Endodermal cell (in vitro differentiated cells): ENCODE results near the gene PPIL3. TPM values are rescaled to one million over a fixed set of nuclear protein-coding genes. Genes with fewer than 3 reads are reported as not detected.

Experiments used
- DNase-seq: peaks from one replicate; pipeline ENCODE4 v3.0.0-alpha.2; 2017
- H3K27ac ChIP-seq: 2 replicates; pipeline ENCODE4 v1.5.1; 2013; ENCODE audit warnings: mild to moderate bottlenecking, low read depth, low read length, moderate library complexity
- H3K27me3 ChIP-seq: 2 replicates; pipeline ENCODE4 v1.6.1; 2013; ENCODE audit warnings: mild to moderate bottlenecking, low read length, moderate library complexity; ENCODE audit not compliant: insufficient read depth, control insufficient read depth, poor library complexity, severe bottlenecking
- H3K36me3 ChIP-seq: 2 replicates; pipeline ENCODE4 v1.7.0; 2013; ENCODE audit warnings: mild to moderate bottlenecking, low read length, moderate library complexity; ENCODE audit not compliant: control insufficient read depth, insufficient read depth
- H3K4me1 ChIP-seq: one replicate; pipeline ENCODE4 v1.7.0; 2013; ENCODE audit warnings: low read length; ENCODE audit not compliant: control insufficient read depth, insufficient read depth
- H3K4me3 ChIP-seq: 2 replicates; pipeline ENCODE4 v1.5.1; 2013; ENCODE audit warnings: mild to moderate bottlenecking, low read length, moderate library complexity
- H3K9ac ChIP-seq: 2 replicates; pipeline ENCODE4 v1.6.1; 2013; ENCODE audit warnings: mild to moderate bottlenecking, low read length, moderate library complexity; ENCODE audit not compliant: poor library complexity, severe bottlenecking; ENCODE audit errors: extremely low read depth
- H3K9me3 ChIP-seq: 2 replicates; pipeline ENCODE4 v1.6.1; 2013; ENCODE audit warnings: mild to moderate bottlenecking, low read length, moderate library complexity; ENCODE audit not compliant: control insufficient read depth
- H3K27ac Mint-ChIP-seq: 2 replicates; pipeline ENCODE4 v1.8.0; 2020; ENCODE audit warnings: mixed read lengths
- H3K27me3 Mint-ChIP-seq: 2 replicates; pipeline ENCODE4 v1.8.0; 2021; ENCODE audit warnings: mild to moderate bottlenecking, mixed read lengths; ENCODE audit not compliant: insufficient read depth
- H3K36me3 Mint-ChIP-seq: 2 replicates; pipeline ENCODE4 v1.8.0; 2020; ENCODE audit warnings: low read depth, mixed read lengths
- H3K4me1 Mint-ChIP-seq: 2 replicates; pipeline ENCODE4 v1.8.0; 2020; ENCODE audit warnings: mixed read lengths
- H3K4me3 Mint-ChIP-seq: 2 replicates; pipeline ENCODE4 v1.8.0; 2020; ENCODE audit warnings: mild to moderate bottlenecking, moderate library complexity, mixed read lengths
- H3K9me3 Mint-ChIP-seq: 2 replicates; pipeline ENCODE4 v1.8.0; 2020; ENCODE audit warnings: mild to moderate bottlenecking, mixed read lengths
- WGBS, 2 experiments: methylation state at CpG; one replicate each; pipeline versions ENCODE4 v1.1.5 to v1.1.7; 2013; ENCODE audit warnings: missing lambda C conversion rate in 2 of 2, mixed read lengths in 1 of 2; ENCODE audit not compliant: insufficient coverage in 1 of 2, insufficient read length in 1 of 2; 5-methylcytosine and 5-hydroxymethylcytosine counted together
- total RNA-seq, 2 donors: library from RNA; stranded (reverse); fragmentation: NEBNext Ultra II Directional in 1 of 2; extraction: Animal tissue kit (Norgen Biotek cat#: 25700) in 1 of 2; gene quantifications; 2 replicates in 1 of 2; 3 replicates in 1 of 2; pipeline ENCODE4 v1.2.1, GENCODE V29; 2021
- TF ChIP-seq, protein P1 (sequence below): fragments of 200-600 bp; sonication (generic); conservative IDR thresholded peaks from 2 replicates; pipeline ENCODE4 v1.5.0; 2021; ENCODE audit warnings: antibody characterized with exemption, mild to moderate bottlenecking

The PPIL3 gene
- total RNA-seq, 2 donors from 2014 or later = 51.2 to 60.5 TPM

DNA sequence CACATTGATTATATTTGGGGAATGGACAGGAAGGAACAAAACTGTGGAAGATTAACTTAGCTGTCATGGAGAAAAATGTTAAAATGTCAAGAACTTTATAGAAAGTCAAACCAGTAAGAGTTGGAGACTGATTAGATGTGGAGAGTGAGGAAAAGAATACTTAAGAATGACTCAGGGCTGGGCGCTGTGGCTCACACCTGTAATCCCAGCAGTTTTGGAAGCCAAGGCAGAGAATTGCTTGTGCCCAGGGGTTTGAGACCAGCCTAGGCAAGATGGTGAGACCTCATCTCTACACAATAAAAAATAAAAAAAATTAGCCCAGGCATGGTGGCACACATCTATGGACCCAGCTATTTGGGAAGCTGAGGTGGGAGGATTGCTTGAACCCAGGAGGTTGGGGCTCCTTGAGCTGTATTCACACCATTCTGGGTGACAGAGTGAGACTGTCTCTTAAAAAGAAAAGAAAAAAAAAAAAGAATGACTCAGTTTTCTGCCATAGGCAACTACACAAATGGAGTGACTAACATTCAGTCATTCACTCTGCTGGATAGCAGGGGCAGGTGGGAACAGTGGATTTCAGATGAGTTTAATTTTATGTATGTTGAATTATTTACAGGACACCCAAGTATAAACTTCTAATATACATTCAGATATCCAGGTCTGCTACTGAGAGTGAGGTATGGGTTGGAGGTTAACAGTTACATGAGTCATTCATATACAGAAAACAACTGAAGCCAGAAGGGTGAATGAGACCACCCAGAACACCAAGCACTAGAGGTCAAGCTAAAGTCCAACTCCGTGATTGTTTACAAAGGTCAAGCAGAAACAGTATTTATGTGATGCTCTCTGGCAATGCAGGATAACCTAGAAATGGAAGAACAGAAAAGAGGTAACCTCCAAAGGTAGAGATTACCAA, 40.7 kb upstream of the PPIL3 start:
- peaks cover 52% of the 10 kb centered on the region for H3K36me3 Mint-ChIP-seq
- Histone ChIP-seq H3K36me3 (peaks cover 82% of the 10 kb centered on the region), H3K4me3 (no peak overlapping the region), H3K9me3 (no peaks in the 10 kb centered on the region), H3K9ac (no peak overlapping the region), H3K4me1 (no peaks in the 10 kb centered on the region), H3K27ac (no peak overlapping the region), H3K27me3 (no peaks in the 10 kb centered on the region)
- no peaks in the 10 kb centered on the region for H3K27me3 Mint-ChIP-seq
- no peak overlapping the region for H3K4me3 Mint-ChIP-seq
- no peaks in the 10 kb centered on the region for H3K9me3 Mint-ChIP-seq
- H3K27ac Mint-ChIP-seq = no peak overlapping the region
- TF ChIP-seq, protein P1, sequence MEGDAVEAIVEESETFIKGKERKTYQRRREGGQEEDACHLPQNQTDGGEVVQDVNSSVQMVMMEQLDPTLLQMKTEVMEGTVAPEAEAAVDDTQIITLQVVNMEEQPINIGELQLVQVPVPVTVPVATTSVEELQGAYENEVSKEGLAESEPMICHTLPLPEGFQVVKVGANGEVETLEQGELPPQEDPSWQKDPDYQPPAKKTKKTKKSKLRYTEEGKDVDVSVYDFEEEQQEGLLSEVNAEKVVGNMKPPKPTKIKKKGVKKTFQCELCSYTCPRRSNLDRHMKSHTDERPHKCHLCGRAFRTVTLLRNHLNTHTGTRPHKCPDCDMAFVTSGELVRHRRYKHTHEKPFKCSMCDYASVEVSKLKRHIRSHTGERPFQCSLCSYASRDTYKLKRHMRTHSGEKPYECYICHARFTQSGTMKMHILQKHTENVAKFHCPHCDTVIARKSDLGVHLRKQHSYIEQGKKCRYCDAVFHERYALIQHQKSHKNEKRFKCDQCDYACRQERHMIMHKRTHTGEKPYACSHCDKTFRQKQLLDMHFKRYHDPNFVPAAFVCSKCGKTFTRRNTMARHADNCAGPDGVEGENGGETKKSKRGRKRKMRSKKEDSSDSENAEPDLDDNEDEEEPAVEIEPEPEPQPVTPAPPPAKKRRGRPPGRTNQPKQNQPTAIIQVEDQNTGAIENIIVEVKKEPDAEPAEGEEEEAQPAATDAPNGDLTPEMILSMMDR = no peak
- DNase-seq = no peak
- WGBS, 2 experiments = 96 to 100% methylated on average over 2 of the region's 2 CpGs
- H3K4me1 Mint-ChIP-seq = no peaks in the 10 kb centered on the region

DNA sequence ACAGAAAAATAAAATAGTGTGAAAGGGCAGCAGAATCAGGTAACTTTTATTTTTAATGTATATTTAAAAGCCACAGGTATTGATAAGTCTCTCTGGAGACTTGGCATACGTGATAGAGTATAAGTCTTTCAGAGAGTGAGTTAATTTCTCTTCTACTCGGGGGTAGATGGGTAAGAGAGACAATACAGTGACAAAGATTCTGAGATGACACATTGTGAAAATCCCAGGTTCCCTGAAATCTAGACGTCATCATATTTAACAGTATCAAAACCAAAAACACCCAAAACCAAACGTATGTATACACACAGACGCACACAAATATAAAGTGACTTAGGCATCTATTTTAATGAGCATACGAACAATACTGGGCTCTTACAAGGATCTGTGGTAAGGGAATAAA, 33.6 kb upstream of the PPIL3 start:
- TF ChIP-seq, protein P1 = no peak
- Mint-ChIP-seq H3K9me3 (no peaks in the 10 kb centered on the region), H3K27ac (no peak overlapping the region), H3K36me3 (peaks cover 65% of the 10 kb centered on the region), H3K4me3 (no peak overlapping the region), H3K27me3 (no peaks in the 10 kb centered on the region), H3K4me1 (no peaks in the 10 kb centered on the region)
- Histone ChIP-seq H3K27ac (no peak overlapping the region), H3K4me3 (no peak overlapping the region), H3K4me1 (no peaks in the 10 kb centered on the region), H3K9ac (no peak overlapping the region), H3K36me3 (peaks cover 84% of the 10 kb centered on the region), H3K27me3 (no peaks in the 10 kb centered on the region), H3K9me3 (no peaks in the 10 kb centered on the region)
- DNase-seq = no peak
- 97 to 98% methylated on average over 4 to 6 of the region's 6 CpGs for WGBS, 2 experiments

DNA sequence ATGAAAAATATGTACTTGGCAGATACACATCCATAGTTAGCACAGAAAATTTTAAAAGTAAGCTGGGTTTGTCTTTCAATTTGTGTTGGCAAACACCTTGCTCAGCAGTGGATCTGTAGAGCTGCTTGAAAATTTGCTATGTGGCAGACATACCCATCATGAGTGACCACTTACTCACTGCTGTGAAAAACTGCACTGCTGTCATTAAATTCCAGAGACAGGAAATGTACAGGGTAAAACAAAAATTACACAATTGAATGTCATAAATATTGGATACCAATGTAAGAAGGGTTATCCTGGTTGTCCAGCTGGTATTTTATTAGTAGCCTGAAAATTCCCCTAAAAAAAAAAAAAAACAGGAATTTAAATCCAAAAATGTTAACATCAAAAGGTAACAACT, 24.8 kb upstream of the PPIL3 start:
- peaks cover 89% of the 10 kb centered on the region for H3K36me3 ChIP-seq
- no peaks in the 10 kb centered on the region for H3K9me3 Mint-ChIP-seq
- no peak for DNase-seq
- H3K27me3 Mint-ChIP-seq = no peaks in the 10 kb centered on the region
- H3K36me3 Mint-ChIP-seq = peaks cover 70% of the 10 kb centered on the region
- no peaks in the 10 kb centered on the region for H3K27me3 ChIP-seq
- H3K9ac ChIP-seq = no peak overlapping the region
- H3K9me3 ChIP-seq = no peaks in the 10 kb centered on the region
- H3K4me3 ChIP-seq = no peak overlapping the region
- no peaks in the 10 kb centered on the region for H3K4me1 Mint-ChIP-seq
- H3K27ac Mint-ChIP-seq = no peak overlapping the region
- no peaks in the 10 kb centered on the region for H3K4me1 ChIP-seq
- no peak overlapping the region for H3K27ac ChIP-seq
- H3K4me3 Mint-ChIP-seq = no peak overlapping the region
- TF ChIP-seq, protein P1 = no peak
